Heart right ventricle (tissue), 16 donors: ENCODE measurements around the gene CAMK2N1. TPM values are rescaled to one million over a fixed set of nuclear protein-coding genes. Genes with fewer than 3 reads are reported as not detected.

ENCODE experiments used
- ATAC-seq, 8 donors: fragments of 200-7000 bp; cut with Tn5 transposase; one replicate each; pipeline ENCODE4 v1.9.1; 2020; ENCODE audit warnings: mild to moderate bottlenecking in 8 of 8, moderate library complexity in 8 of 8, moderate number of reproducible peaks in 1 of 8
- DNase-seq, 2 donors: peaks; one replicate each; pipeline ENCODE4 v3.0.0-alpha.2; 2020
- H3K27ac ChIP-seq, 10 donors: fragments of 200-600 bp; sonication (generic) in 2 of 10; one replicate each; pipeline versions ENCODE4 v1.5.0 to v1.8.0; 2020 to 2022; ENCODE audit warnings: mild to moderate bottlenecking in 3 of 10
- H3K27me3 ChIP-seq, 7 donors: fragments of 200-600 bp; one replicate each; pipeline ENCODE4 v1.8.0; 2021 to 2022; ENCODE audit warnings: mild to moderate bottlenecking in 2 of 7
- H3K36me3 ChIP-seq, 9 donors: fragments of 200-600 bp; sonication (generic) in 1 of 9; one replicate each; pipeline versions ENCODE4 v1.5.0 to v1.8.0; 2020 to 2022; ENCODE audit warnings: mild to moderate bottlenecking in 2 of 9
- H3K4me1 ChIP-seq, 9 donors: fragments of 200-600 bp; sonication (generic) in 1 of 9; one replicate each; pipeline versions ENCODE4 v1.5.0 to v1.8.0; 2020 to 2022; ENCODE audit warnings: mild to moderate bottlenecking in 4 of 9
- H3K4me3 ChIP-seq, 10 donors: fragments of 200-600 bp; sonication (generic) in 2 of 10; one replicate each; pipeline versions ENCODE4 v1.5.0 to v1.8.0; 2020 to 2022; ENCODE audit warnings: mild to moderate bottlenecking in 7 of 10, moderate library complexity in 2 of 10
- H3K9me3 ChIP-seq, 11 donors: fragments of 200-600 bp in 10 of 11; sonication (generic) in 2 of 11; one replicate each; pipeline versions ENCODE4 v1.5.0 to v1.8.0; 2013 to 2022; ENCODE audit warnings: mild to moderate bottlenecking in 2 of 11, control low read depth in 1 of 11, moderate library complexity in 1 of 11
- WGBS, 2 donors: extraction: QIAGEN DNeasy Blood & Tissue Kit; methylation state at CpG; one replicate each; pipeline ENCODE4 v1.1.7; 2013; ENCODE audit warnings: inconsistent platforms in 1 of 2; 5-methylcytosine and 5-hydroxymethylcytosine counted together
- intact Hi-C, 10 donors: fragments of 100-400 bp; cut with DNase I; formaldehyde crosslinking; loops; one replicate each; pipeline versions ENCODE4 v1.11.1 to v1.14.2; 2022
- polyA plus RNA-seq, 2 donors: library from polyadenylated mRNA; stranded (reverse); fragments of 200-250 nt; gene quantifications; one replicate each; pipeline ENCODE4 v1.2.3, GENCODE V29; 2013
- total RNA-seq, 10 donors: library from RNA; stranded (reverse); fragmentation: NEBNext Ultra II Directional in 3 of 10; extraction: Animal tissue kit (Norgen Biotek cat#: 25700) in 3 of 10; gene quantifications; one replicate each; pipeline versions ENCODE4 v1.2.1 to v1.2.4, GENCODE V29; 2021 to 2023
- TF ChIP-seq, protein P1 (sequence below), 9 donors: fragments of 200-600 bp; sonication (generic) in 2 of 9; IDR thresholded peaks; one replicate each; pipeline versions ENCODE4 v1.5.0 to v1.8.0; 2021 to 2022; ENCODE audit warnings: antibody characterized with exemption in 9 of 9, mild to moderate bottlenecking in 5 of 9, moderate library complexity in 1 of 9
- donor health status: Arrhythmogenic right ventricular cardiomyopathy.
- donor health status: ischemic (EF 13 %, LVEDD 7.1; RV severe dilation, severe dysfunction).
- donor health status: healthy with polysubstance abuse.
- donor health status: DM: no; HTN: yes; CAD: no.
- donor health status: DM: no; HTN: no; CAD: no.
- donor health status: ischemic (EF 25% LVEDD 6.9; RV normal size, moderate dysfunction).
- donor health status: ischemic (EF 25% LVEDD 5.7; RV mildly dilated, moderate dysfunction).
- donor health status: healthy.
- donor health status: DM: yes; HTN: yes; CAD: no.
- donor health status: Ischemic cardiomyopathy.
- donor health status: ischemic (EF 35%, LVEDD 5.7; RV mildly dilated, moderate dysfunction).
- donor health status: nonischemic (EF 11% LVEDD 7.7; RV severe dilation, severe dysfunction).
- donor health status: DM: yes; HTN: yes; CAD: no.
- donor health status: PGD.
- donor health status: ischemic (EF 29% LVEDD 5.4; RV normal size, mild dysfunction).
- donor health status: nonischemic (EF 23%, LVEDD 6.1; RV moderate dilation, normal function).

Gene CAMK2N1
- total and polyA plus RNA-seq, 12 donors = 4.0 to 12.9 (median 8.5) TPM

DNA sequence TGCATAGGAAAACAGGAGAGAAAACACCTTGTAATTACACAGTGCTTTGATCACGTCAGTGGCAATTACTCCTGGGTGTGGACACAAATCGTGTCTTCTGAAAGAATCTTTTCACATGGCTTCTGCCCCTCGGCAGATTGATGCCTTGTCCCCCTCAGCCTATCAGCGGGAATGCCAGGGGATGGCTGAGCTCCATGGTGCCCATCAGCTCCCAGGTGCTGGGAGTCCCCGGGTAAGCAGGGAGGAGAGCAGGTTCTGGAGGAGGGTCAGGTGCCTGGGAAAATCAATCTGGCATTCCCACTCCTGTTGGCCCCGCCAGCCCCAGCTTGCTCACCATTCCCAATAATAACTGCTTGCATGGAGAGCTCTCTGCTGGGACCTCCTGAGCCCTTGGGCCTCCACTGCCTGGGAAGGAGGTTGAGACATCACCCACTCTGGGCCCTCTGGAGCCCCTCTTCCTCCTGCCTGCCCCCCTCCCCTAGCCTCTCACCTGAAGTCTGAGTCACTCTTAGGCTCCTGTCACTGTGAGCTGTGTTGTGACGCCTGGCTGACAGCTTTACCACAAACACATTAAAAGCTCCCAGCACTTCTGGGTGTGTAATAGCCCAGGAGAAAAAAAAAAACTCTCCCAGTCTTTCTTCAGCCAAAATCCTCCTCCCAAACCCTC lies 4.9 kb downstream of the CAMK2N1 start:
- H3K4me3 ChIP-seq = no peak overlapping the region
- DNase-seq = no peak
- H3K36me3 ChIP-seq = no peaks in the 10 kb centered on the region
- intact Hi-C loops = loop anchor here in 1 of 10 donors (10.0 kb wide), 1 partner anchor 116 kb away; no protein-coding TSS in a partner anchor
- no peak for ATAC-seq
- H3K27me3 ChIP-seq = peaks cover 16 to 93% (median 84%) of the 10 kb centered on the region in 7 donors
- no peaks in the 10 kb centered on the region for H3K9me3 ChIP-seq
- H3K4me1 ChIP-seq = peaks cover 6 to 49% (median 30%) of the 10 kb centered on the region in 9 donors
- H3K27ac ChIP-seq = no peak overlapping the region
- TF ChIP-seq, protein P1, sequence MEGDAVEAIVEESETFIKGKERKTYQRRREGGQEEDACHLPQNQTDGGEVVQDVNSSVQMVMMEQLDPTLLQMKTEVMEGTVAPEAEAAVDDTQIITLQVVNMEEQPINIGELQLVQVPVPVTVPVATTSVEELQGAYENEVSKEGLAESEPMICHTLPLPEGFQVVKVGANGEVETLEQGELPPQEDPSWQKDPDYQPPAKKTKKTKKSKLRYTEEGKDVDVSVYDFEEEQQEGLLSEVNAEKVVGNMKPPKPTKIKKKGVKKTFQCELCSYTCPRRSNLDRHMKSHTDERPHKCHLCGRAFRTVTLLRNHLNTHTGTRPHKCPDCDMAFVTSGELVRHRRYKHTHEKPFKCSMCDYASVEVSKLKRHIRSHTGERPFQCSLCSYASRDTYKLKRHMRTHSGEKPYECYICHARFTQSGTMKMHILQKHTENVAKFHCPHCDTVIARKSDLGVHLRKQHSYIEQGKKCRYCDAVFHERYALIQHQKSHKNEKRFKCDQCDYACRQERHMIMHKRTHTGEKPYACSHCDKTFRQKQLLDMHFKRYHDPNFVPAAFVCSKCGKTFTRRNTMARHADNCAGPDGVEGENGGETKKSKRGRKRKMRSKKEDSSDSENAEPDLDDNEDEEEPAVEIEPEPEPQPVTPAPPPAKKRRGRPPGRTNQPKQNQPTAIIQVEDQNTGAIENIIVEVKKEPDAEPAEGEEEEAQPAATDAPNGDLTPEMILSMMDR (IDR thresholded peaks at IDR 0.05) = no peak
- 60 to 63% methylated on average over 7 of the region's 7 CpGs for WGBS, 2 donors

DNA sequence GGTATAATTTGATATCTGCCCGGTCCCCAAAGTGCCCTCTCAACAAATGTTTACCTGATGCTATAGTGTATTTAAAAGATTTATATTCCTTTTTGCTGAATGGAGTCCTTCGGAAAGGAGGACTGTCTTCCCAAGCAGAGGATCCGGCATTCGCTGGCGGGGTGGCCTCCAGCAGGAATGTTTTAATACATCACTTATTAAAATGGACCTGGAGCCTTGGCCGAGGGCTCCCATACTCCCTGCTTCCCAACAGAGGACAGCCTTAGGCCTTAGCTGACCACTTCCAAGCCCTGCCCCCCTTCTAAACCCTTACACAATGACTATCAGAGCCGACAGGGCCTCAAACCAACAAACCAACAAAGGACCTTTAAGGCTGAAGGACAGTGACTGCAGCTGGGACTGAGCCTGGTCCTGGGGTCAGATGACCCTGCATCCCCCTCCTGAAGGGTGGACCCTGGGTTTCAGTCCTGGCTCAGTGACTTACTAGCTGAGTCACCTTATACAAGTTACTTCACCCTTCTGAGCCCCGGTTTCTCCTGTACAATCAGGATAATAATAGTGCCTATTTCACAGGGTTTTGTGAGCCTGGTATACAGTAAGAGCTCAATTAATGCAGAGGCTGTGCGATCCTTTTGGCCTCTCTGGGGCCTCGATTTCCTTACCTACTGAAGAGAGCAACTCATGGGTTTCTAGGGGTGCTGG lies 5.6 kb downstream of the CAMK2N1 start:
- peaks cover 8 to 50% (median 31%) of the 10 kb centered on the region in 9 donors for H3K4me1 ChIP-seq
- H3K27me3 ChIP-seq = peaks cover 17 to 96% (median 90%) of the 10 kb centered on the region in 7 donors
- intact Hi-C loops = loop anchor here in 1 of 10 donors (10.0 kb wide), 1 partner anchor 116 kb away; no protein-coding TSS in a partner anchor
- TF ChIP-seq, protein P1 (IDR thresholded peaks at IDR 0.05) = no peak
- WGBS, 2 donors = 80 to 81% methylated on average over 10 of the region's 10 CpGs
- DNase-seq (no peak), ATAC-seq (no peak)
- H3K4me3 ChIP-seq = no peak overlapping the region
- H3K9me3 ChIP-seq = no peaks in the 10 kb centered on the region
- no peak overlapping the region for H3K27ac ChIP-seq
- H3K36me3 ChIP-seq = no peaks in the 10 kb centered on the region

DNA sequence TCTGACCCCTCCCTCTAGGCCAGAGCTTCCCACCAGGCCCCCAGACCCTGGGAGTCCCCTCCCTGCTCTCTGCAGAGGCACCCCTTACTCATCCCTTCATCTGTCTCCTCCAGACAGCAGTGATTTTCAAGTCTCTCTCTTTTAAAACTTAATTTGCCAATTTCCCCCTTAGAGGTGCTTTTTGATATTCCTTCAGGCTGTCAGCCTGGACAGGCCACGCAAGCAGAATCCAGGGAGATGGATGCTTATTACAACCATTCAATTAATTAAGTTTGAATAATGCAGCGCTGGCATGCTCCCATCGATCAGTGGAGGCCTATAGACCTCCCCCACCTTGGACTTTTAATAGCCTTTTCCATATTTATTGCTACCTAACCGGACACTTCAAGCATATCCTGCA lies 6.2 kb downstream of the CAMK2N1 start:
- intact Hi-C loops = loop anchor here in 1 of 10 donors (10.0 kb wide), 1 partner anchor 115 kb away; no protein-coding TSS in a partner anchor
- TF ChIP-seq, protein P1 (IDR thresholded peaks at IDR 0.05) = no peak
- 87 to 89% methylated on average over 4 of the region's 4 CpGs for WGBS, 2 donors

DNA sequence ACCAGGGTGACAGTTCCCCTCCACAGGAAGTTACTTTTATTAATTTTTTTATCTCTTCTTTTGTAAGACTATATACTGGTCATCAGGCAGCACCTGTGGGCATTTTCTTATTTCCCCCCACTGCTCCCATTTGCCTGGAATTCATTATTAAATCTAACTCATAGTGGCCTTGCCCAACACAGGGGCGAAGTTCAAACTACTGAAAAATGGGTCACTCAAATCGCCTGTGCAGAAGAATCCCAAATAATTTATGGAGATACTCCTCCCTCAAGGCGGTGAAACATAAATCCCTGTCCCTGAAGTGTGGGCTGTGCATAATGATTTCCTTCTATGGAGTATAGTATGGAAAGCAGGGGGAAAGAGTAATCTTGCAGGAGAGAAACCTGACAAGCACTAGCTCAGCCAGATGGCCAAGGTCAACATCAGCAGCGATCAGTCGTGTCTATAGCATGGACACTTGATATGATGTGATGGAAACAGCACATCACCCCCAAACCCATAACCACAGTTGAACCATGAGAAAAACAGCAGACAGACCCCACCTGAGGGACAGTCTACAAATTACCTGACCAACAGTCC lies 7.9 kb downstream of the CAMK2N1 start:
- peaks cover 11 to 91% (median 78%) of the 10 kb centered on the region in 7 donors for H3K27me3 ChIP-seq
- H3K36me3 ChIP-seq = no peaks in the 10 kb centered on the region
- WGBS, 2 donors = 74 to 84% methylated on average over 5 of the region's 5 CpGs
- TF ChIP-seq, protein P1 (IDR thresholded peaks at IDR 0.05) = no peak
- H3K27ac ChIP-seq = no peak overlapping the region
- H3K4me3 ChIP-seq = no peak overlapping the region
- no peak for DNase-seq
- H3K4me1 ChIP-seq = peaks cover 8 to 33% (median 18%) of the 10 kb centered on the region in 9 donors
- H3K9me3 ChIP-seq = no peaks in the 10 kb centered on the region
- no peak for ATAC-seq
- intact Hi-C loops = no loop called here

More for the DNA sequence above, 6.2 kb downstream of the CAMK2N1 start:
- Histone ChIP-seq H3K27ac (no peak overlapping the region), H3K36me3 (no peaks in the 10 kb centered on the region), H3K4me1 (peaks cover 8 to 47% (median 28%) of the 10 kb centered on the region in 9 donors), H3K27me3 (peaks cover 15 to 98% (median 92%) of the 10 kb centered on the region in 7 donors), H3K9me3 (no peaks in the 10 kb centered on the region), H3K4me3 (no peak overlapping the region)
- ATAC-seq (no peak), DNase-seq (no peak)
